Natural killer cell (primary cell): ENCODE measurements around the gene MEAK7. TPM values are rescaled to one million over a fixed set of nuclear protein-coding genes. Genes with fewer than 3 reads are reported as not detected.

Source experiments
- ATAC-seq, 3 donors: fragments of 150-1000 bp in 2 of 3; fragments of 200-7000 bp in 1 of 3; cut with Tn5 transposase; 1 replicate in 1 of 3; 2 replicates in 2 of 3; pipeline ENCODE4 v1.10.0; 2021; ENCODE audit warnings: mild to moderate bottlenecking in 2 of 3, moderate library complexity in 2 of 3
- DNase-seq, 2 donors: peaks; one replicate each; pipeline versions ENCODE4 v3.0.0 to v3.0.0-alpha.2; 2013 to 2021; ENCODE audit warnings: mixed read lengths in 1 of 2
- H3K27ac ChIP-seq: one replicate; pipeline ENCODE4 v1.5.1; 2013; ENCODE audit warnings: mild to moderate bottlenecking, low read length
- H3K27me3 ChIP-seq: one replicate; pipeline ENCODE4 v1.6.1; 2013; ENCODE audit warnings: low read length; ENCODE audit not compliant: control insufficient read depth, insufficient read depth
- H3K36me3 ChIP-seq: one replicate; pipeline ENCODE4 v1.6.1; 2013; ENCODE audit warnings: low read length; ENCODE audit not compliant: control insufficient read depth, insufficient read depth
- H3K4me1 ChIP-seq: one replicate; pipeline ENCODE4 v1.6.1; 2013; ENCODE audit warnings: low read length; ENCODE audit not compliant: control insufficient read depth, insufficient read depth
- H3K4me3 ChIP-seq: one replicate; pipeline ENCODE4 v1.5.1; 2013; ENCODE audit warnings: low read length
- H3K9me3 ChIP-seq: one replicate; pipeline ENCODE4 v1.6.1; 2013; ENCODE audit warnings: low read length; ENCODE audit not compliant: control insufficient read depth, insufficient read depth
- H3K27ac Mint-ChIP-seq, 2 donors: one replicate each; pipeline ENCODE4 v1.8.0; 2022; ENCODE audit warnings: mild to moderate bottlenecking in 2 of 2, mixed read lengths in 2 of 2, moderate library complexity in 1 of 2
- H3K27me3 Mint-ChIP-seq, 2 donors: one replicate each; pipeline ENCODE4 v1.8.0; 2022; ENCODE audit warnings: low read depth in 2 of 2, mixed read lengths in 2 of 2
- H3K36me3 Mint-ChIP-seq: one replicate; pipeline ENCODE4 v1.8.0; 2022; ENCODE audit warnings: mixed read lengths
- H3K4me1 Mint-ChIP-seq, 2 donors: one replicate each; pipeline ENCODE4 v1.8.0; 2022; ENCODE audit warnings: mixed read lengths in 2 of 2
- H3K4me3 Mint-ChIP-seq: one replicate; pipeline ENCODE4 v1.8.0; 2022; ENCODE audit warnings: mild to moderate bottlenecking, moderate library complexity, mixed read lengths
- H3K9me3 Mint-ChIP-seq, 2 donors: one replicate each; pipeline ENCODE4 v1.8.0; 2022; ENCODE audit warnings: mixed read lengths in 2 of 2
- WGBS: methylation state at CpG from one replicate; pipeline ENCODE4 v1.1.7; 2013; ENCODE audit warnings: missing lambda C conversion rate; ENCODE audit not compliant: insufficient coverage; 5-methylcytosine and 5-hydroxymethylcytosine counted together
- intact Hi-C: fragments of 100-400 bp; cut with micrococcal nuclease; formaldehyde crosslinking; loops from one replicate; pipeline ENCODE4 v1.14.2; 2022
- total RNA-seq, 4 donors: library from RNA; stranded (reverse); fragments of 120-200 nt in 1 of 4; gene quantifications; one replicate each; pipeline versions ENCODE4 v1.2.3 to v1.2.4, GENCODE V29; 2013 to 2022
- TF ChIP-seq, protein P1 (sequence below): fragments of 200-600 bp; IDR thresholded peaks from one replicate; pipeline ENCODE4 v1.8.0; 2022; ENCODE audit warnings: antibody characterized with exemption

Gene MEAK7
- total RNA-seq, 3 donors from 2014 or later (not counting 1 experiment from before 2014, with no cell fraction given) = 4.8 to 8.5 (median 4.8) TPM

- Histone ChIP-seq H3K27me3 (no peaks in the 10 kb centered on the region), H3K27ac (no peak overlapping the region), H3K36me3 (no peaks in the 10 kb centered on the region), H3K4me3 (no peak overlapping the region), H3K4me1 (peaks cover 38% of the 10 kb centered on the region), H3K9me3 (no peaks in the 10 kb centered on the region)
- no peak overlapping the region for H3K27ac Mint-ChIP-seq
- H3K4me3 Mint-ChIP-seq = no peak overlapping the region
- no peaks in the 10 kb centered on the region for H3K36me3 Mint-ChIP-seq
- intact Hi-C loops = no loop called here
- TF ChIP-seq, protein P1, sequence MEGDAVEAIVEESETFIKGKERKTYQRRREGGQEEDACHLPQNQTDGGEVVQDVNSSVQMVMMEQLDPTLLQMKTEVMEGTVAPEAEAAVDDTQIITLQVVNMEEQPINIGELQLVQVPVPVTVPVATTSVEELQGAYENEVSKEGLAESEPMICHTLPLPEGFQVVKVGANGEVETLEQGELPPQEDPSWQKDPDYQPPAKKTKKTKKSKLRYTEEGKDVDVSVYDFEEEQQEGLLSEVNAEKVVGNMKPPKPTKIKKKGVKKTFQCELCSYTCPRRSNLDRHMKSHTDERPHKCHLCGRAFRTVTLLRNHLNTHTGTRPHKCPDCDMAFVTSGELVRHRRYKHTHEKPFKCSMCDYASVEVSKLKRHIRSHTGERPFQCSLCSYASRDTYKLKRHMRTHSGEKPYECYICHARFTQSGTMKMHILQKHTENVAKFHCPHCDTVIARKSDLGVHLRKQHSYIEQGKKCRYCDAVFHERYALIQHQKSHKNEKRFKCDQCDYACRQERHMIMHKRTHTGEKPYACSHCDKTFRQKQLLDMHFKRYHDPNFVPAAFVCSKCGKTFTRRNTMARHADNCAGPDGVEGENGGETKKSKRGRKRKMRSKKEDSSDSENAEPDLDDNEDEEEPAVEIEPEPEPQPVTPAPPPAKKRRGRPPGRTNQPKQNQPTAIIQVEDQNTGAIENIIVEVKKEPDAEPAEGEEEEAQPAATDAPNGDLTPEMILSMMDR = no peak
- peaks cover 5 to 7% of the 10 kb centered on the region in 2 donors for H3K4me1 Mint-ChIP-seq
- no peak for ATAC-seq
- H3K9me3 Mint-ChIP-seq = no peaks in the 10 kb centered on the region
- H3K27me3 Mint-ChIP-seq = peaks cover 4 to 6% of the 10 kb centered on the region in 2 donors
- WGBS = 71% methylated on average over 4 of the region's 4 CpGs
- peak in 1 of 2 donors; percentile 40 for DNase-seq
These were observed 45.6 kb upstream of the MEAK7 start for GRCh38 chr16:84550096-84550495.

DNA sequence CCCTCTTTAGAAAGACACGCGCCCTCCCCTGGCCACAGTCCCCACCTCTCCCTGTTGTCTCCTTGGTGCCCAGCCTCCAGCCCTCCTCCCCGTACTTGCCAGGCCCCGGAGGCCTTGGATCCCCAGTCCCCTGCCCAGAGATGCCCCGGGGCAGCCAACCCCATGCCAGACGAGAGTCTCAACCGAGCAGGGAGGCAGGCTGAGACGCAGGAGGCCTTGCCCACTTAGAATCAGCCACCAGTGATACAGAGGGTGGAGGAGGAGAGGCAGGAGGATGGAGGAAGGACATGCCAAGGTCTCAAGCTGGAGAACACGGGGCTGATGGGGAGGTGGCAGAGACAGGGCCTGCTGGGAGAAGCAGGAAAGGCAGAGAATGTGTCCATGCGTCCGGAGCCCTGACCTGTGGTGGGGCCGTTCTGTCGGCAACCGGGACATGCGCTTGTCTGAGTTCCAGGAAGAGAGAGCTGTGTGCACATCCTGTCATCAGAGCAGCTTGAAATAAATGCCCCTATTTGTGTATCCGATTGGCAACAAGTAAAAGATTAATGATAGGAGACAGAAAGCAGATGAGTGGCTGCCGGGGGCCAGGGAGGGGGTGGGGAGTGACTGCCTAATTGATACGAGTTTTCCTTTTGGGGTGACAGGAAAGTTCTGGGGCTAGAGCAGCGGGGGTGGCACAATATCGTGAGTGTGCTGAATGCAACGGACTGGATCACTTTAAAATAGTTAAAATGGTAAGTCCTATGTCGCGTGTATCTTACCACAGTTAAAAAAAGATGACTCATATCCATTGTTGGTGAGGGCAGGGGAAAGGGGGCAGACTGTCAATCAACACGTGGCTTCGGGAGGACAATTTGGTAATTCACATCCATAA lies 44.7 kb upstream of the MEAK7 start:
- ATAC-seq (no peak), DNase-seq (peak in 1 of 2 donors; percentile 76)
- Histone ChIP-seq H3K9me3 (no peaks in the 10 kb centered on the region), H3K36me3 (no peaks in the 10 kb centered on the region), H3K4me1 (peaks cover 30% of the 10 kb centered on the region), H3K27me3 (no peaks in the 10 kb centered on the region), H3K27ac (no peak overlapping the region), H3K4me3 (no peak overlapping the region)
- Mint-ChIP-seq H3K4me3 (no peak overlapping the region), H3K9me3 (no peaks in the 10 kb centered on the region), H3K36me3 (no peaks in the 10 kb centered on the region), H3K27ac (no peak overlapping the region), H3K27me3 (peaks cover 6 to 11% of the 10 kb centered on the region in 2 donors), H3K4me1 (peaks cover 2 to 5% of the 10 kb centered on the region in 2 donors)
- TF ChIP-seq, protein P1 = no peak
- intact Hi-C loops = no loop called here
- 65% methylated on average over 24 of the region's 25 CpGs for WGBS

- no peaks in the 10 kb centered on the region for H3K27me3 ChIP-seq
- H3K4me1 ChIP-seq = peaks cover 23% of the 10 kb centered on the region
- no peak overlapping the region for H3K4me3 Mint-ChIP-seq
- H3K36me3 ChIP-seq = no peaks in the 10 kb centered on the region
- H3K9me3 Mint-ChIP-seq = no peaks in the 10 kb centered on the region
- DNase-seq (peak in 1 of 2 donors; percentile 44), ATAC-seq (no peak)
- H3K27ac ChIP-seq = no peak overlapping the region
- intact Hi-C loops = no loop called here
- H3K4me1 Mint-ChIP-seq = no peaks in the 10 kb centered on the region
- TF ChIP-seq, protein P1 = no peak
- H3K4me3 ChIP-seq = no peak overlapping the region
- H3K9me3 ChIP-seq = no peaks in the 10 kb centered on the region
- H3K27ac Mint-ChIP-seq = no peak overlapping the region
- H3K36me3 Mint-ChIP-seq = no peaks in the 10 kb centered on the region
- H3K27me3 Mint-ChIP-seq = peaks cover 8 to 14% of the 10 kb centered on the region in 2 donors
- 94% methylated on average over 5 of the region's 8 CpGs for WGBS
These were observed 44.0 kb upstream of the MEAK7 start for GRCh38 chr16:84548508-84548907.
